Measurements from ENCODE around the gene CDK5.
"Not testable (repeated sequence)": the region's sequence is repeated elsewhere in the genome, so short reads cannot be mapped to it uniquely, and the experiment has no call there.

The CDK5 gene

DNA sequence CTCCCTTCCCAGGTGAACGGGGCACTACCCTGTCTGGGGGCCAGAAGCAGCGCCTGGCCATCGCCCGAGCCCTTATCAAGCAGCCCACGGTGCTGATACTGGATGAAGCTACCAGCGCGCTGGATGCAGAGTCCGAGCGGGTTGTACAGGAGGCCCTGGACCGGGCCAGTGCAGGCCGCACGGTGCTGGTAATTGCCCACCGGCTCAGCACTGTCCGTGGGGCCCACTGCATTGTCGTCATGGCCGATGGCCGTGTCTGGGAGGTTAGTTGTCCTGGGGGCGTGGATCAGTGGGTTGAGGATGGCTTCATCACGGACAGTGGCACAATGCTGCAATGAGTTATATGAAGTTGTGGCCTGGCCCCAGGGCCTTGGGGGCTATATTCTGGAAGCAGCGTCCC, 13.7 kb downstream of the CDK5 start:
- Histone ChIP-seq H3K36me3 (ENCODE audit: control insufficient read depth, insufficient read depth, low read length) (no peaks in the 10 kb centered on the region), H3K4me1 (ENCODE audit: control insufficient read depth, insufficient read depth, low read length) (peaks cover 16% of the 10 kb centered on the region), H3K9ac (ENCODE audit: low read length) (no peak overlapping the region), H3K27me3 (ENCODE audit: control insufficient read depth, insufficient read depth, low read length) (no peaks in the 10 kb centered on the region), H3K9me3 (ENCODE audit: control insufficient read depth, low read length) (no peaks in the 10 kb centered on the region), H3K4me3 (ENCODE audit: low read length) (no peak overlapping the region)

DNA sequence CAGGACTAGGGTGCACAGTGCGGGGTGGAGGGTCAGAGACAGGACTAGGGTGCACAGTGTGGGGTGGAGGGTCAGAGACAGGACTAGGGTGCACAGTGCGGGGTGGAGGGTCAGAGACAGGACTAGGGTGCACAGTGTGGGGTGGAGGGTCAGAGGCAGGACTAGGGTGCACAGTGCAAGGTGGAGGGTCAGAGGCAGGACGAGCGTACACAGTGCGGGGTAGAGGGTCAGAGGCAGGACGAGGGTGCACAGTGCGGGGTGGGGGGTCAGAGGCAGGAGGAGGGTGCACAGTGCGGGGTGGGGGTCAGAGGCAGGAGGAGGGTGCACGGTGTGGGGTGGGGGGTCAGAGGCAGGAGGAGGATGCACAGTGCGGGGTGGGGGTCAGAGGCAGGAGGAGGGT, 14.2 kb downstream of the CDK5 start:
- peaks cover 21% of the 10 kb centered on the region for H3K4me1 ChIP-seq (ENCODE audit: control insufficient read depth, insufficient read depth, low read length)
- H3K9ac ChIP-seq (ENCODE audit: low read length); H3K27me3 ChIP-seq (ENCODE audit: control insufficient read depth, insufficient read depth, low read length); H3K9me3 ChIP-seq (ENCODE audit: control insufficient read depth, low read length); H3K4me3 ChIP-seq (ENCODE audit: low read length); H3K36me3 ChIP-seq (ENCODE audit: control insufficient read depth, insufficient read depth, low read length): not testable (repeated sequence)

DNA sequence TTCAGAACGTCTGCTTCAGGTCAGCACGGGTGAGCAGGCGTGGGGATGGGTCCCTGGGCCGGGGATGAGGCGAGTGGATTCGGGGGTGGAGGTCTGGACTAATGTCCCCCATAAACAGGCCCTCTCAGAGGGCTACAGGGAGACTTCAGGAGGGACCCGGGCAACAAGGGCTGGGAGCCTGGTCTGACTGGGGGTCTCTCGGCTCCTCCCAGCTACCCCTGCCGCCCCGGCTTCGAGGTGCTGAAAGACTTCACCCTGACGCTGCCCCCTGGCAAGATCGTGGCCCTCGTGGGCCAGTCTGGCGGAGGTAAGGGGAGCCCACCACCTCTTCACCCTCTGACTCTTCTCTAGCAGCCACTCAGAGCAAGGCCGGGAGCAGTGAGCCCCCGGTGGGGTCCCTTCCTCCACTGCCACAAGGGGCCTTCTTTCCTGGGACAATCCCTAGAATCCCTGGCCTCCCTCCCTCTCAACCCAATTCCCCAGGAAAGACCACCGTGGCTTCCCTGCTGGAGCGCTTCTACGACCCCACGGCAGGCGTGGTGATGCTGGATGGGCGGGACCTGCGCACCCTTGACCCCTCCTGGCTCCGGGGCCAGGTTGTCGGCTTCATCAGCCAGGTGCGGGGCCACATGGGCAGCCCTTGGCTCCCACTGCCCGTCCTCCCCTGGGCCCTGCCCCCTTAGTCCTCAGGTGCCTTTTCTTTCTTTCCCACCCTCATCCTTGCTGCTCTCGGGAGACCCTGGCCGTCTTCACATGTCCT, 16.9 kb downstream of the CDK5 start:
- Histone ChIP-seq H3K9ac (ENCODE audit: low read length) (no peak overlapping the region), H3K4me3 (ENCODE audit: low read length) (no peak overlapping the region), H3K9me3 (ENCODE audit: control insufficient read depth, low read length) (no peaks in the 10 kb centered on the region), H3K27me3 (ENCODE audit: control insufficient read depth, insufficient read depth, low read length) (no peaks in the 10 kb centered on the region), H3K4me1 (ENCODE audit: control insufficient read depth, insufficient read depth, low read length) (peaks cover 23% of the 10 kb centered on the region), H3K36me3 (ENCODE audit: control insufficient read depth, insufficient read depth, low read length) (no peaks in the 10 kb centered on the region)

DNA sequence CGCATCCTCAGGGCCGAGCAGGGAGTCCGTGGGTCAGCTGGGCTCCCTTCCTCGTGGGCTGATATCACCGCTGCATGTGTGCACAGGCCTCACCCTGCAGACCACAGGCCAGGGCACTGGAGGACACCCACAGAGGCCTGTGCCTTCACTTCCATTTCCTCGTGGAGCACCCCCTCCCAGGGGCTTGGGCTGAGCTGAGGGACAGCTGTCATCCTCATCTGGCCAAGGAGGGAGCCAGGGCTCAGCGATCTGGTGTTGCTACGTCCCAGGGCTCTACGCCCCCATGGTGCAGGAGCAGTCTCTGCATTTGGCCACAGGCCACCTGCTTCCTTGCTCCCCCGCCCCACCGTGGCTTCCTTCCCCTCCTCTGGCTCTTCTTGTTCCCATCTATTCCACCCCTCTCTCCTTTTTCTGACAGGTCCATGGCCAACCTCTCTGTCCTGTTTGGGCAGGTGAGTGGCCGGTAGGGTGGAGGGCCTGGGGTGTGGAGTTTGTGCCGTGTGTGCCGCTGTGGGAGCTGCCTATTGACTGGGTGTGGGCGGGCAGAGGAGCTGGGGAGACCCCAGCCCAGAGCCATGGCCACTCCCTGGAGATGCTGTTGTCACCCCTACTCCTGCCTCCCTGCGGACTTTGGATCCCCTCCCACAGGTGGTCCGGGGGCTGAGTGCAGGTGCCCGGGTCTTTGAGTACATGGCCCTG, 17.7 kb downstream of the CDK5 start:
- H3K9me3 ChIP-seq (ENCODE audit: control insufficient read depth, low read length) = no peaks in the 10 kb centered on the region
- no peaks in the 10 kb centered on the region for H3K27me3 ChIP-seq (ENCODE audit: control insufficient read depth, insufficient read depth, low read length)
- no peak overlapping the region for H3K9ac ChIP-seq (ENCODE audit: low read length)
- H3K4me3 ChIP-seq (ENCODE audit: low read length) = no peak overlapping the region
- no peaks in the 10 kb centered on the region for H3K36me3 ChIP-seq (ENCODE audit: control insufficient read depth, insufficient read depth, low read length)
- H3K4me1 ChIP-seq (ENCODE audit: control insufficient read depth, insufficient read depth, low read length) = peaks cover 23% of the 10 kb centered on the region

DNA sequence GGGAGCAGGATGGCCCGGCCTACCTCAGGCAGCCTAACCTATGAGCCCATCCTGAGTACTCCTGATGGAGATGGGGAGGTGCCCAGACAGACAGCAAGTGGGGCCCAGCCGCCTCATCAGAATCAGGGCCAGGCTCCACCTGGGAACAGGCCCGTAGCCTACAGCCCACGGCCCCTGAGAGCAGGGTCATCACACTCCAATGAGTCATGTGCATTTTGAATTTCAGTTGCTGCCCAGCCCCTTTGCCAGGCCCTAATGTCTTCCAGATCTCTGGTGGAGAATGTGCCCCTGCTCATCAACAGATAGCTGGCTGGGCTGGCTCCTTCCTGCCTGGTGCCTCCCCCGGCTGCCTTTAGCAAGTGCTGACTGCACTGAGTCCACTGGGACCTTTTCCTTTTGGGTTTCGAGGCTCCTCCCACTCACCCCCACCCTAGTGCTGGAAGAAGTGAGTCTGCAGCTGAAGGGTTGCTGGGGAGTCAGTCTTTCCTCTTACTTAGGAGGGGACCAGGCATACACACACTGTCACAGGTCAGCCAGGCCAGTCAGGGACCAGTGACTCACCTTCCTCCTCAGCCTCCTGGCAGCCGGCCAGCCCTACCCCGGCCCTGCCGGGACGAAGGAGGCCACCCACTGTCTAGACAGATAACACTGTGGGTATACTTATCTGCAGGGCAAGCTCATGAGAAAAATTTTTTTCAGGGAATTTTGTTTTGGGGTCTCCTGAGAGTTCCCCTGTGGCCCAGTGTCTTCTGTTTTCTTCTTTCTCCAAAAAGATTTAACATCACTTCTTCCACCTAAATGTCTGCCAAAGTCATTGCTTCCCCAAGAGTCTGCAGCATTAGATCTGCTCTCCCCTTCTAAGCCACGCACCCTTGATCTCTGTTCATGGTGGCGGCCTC, 18.5 kb downstream of the CDK5 start:
- H3K9ac ChIP-seq (ENCODE audit: low read length) = peak overlapping the region; percentile 31
- peaks cover 23% of the 10 kb centered on the region for H3K4me1 ChIP-seq (ENCODE audit: control insufficient read depth, insufficient read depth, low read length)
- H3K36me3 ChIP-seq (ENCODE audit: control insufficient read depth, insufficient read depth, low read length) = no peaks in the 10 kb centered on the region
- H3K9me3 ChIP-seq (ENCODE audit: control insufficient read depth, low read length) = no peaks in the 10 kb centered on the region
- no peak overlapping the region for H3K4me3 ChIP-seq (ENCODE audit: low read length)
- no peaks in the 10 kb centered on the region for H3K27me3 ChIP-seq (ENCODE audit: control insufficient read depth, insufficient read depth, low read length)

DNA sequence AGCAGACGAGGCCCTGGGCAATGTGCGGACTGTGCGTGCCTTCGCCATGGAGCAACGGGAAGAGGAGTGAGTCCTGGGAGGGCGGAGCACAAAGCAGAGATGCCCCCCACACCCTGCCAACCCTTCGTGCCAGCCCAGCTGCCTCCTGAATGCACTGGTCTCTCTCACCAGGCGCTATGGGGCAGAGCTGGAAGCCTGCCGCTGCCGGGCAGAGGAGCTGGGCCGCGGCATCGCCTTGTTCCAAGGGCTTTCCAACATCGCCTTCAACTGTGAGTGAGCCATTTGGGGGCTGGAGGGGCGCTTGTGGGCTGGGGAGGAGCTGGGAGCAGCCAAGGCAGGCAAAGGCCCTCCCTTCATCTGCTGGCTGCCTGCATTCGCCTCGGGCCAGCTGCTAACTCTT, 21.8 kb downstream of the CDK5 start:
- no peak overlapping the region for H3K9ac ChIP-seq (ENCODE audit: low read length)
- H3K4me1 ChIP-seq (ENCODE audit: control insufficient read depth, insufficient read depth, low read length) = peaks cover 23% of the 10 kb centered on the region
- no peaks in the 10 kb centered on the region for H3K9me3 ChIP-seq (ENCODE audit: control insufficient read depth, low read length)
- H3K27me3 ChIP-seq (ENCODE audit: control insufficient read depth, insufficient read depth, low read length) = no peaks in the 10 kb centered on the region
- H3K4me3 ChIP-seq (ENCODE audit: low read length) = no peak overlapping the region
- H3K36me3 ChIP-seq (ENCODE audit: control insufficient read depth, insufficient read depth, low read length) = no peaks in the 10 kb centered on the region

DNA sequence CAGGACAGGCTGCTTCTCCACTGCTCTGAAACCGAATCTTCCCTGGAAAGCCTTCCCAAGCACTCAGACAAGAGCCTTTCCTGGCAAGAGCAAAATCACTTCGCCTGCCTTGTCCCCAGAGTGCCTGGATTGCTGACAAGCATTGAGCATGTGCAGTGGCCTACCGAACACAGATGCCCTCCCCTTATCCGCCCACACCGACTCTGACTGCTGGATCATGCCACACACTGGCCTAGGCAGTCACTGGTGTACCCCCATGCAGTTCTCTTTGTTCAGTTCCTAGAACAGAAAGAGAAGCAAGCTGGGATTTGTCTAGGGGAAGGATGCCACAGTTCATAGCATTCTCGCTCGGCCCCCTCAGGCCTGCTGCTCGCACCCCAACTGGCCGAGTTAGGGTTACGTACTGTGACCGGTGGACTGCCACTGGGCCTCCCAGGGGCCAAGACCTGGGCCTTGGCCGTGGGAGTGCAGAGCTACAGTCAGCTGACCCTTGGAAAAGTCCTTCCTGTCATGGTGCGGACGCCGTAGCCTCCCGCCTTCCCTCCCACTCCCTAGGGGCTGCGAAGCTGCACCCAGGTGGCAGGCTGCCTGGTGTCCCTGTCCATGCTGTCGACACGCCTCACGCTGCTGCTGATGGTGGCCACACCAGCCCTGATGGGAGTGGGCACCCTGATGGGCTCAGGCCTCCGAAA, 22.5 kb downstream of the CDK5 start:
- H3K4me1 ChIP-seq (ENCODE audit: control insufficient read depth, insufficient read depth, low read length) = peaks cover 19% of the 10 kb centered on the region
- no peak overlapping the region for H3K9ac ChIP-seq (ENCODE audit: low read length)
- no peaks in the 10 kb centered on the region for H3K27me3 ChIP-seq (ENCODE audit: control insufficient read depth, insufficient read depth, low read length)
- H3K36me3 ChIP-seq (ENCODE audit: control insufficient read depth, insufficient read depth, low read length) = no peaks in the 10 kb centered on the region
- no peaks in the 10 kb centered on the region for H3K9me3 ChIP-seq (ENCODE audit: control insufficient read depth, low read length)
- no peak overlapping the region for H3K4me3 ChIP-seq (ENCODE audit: low read length)

DNA sequence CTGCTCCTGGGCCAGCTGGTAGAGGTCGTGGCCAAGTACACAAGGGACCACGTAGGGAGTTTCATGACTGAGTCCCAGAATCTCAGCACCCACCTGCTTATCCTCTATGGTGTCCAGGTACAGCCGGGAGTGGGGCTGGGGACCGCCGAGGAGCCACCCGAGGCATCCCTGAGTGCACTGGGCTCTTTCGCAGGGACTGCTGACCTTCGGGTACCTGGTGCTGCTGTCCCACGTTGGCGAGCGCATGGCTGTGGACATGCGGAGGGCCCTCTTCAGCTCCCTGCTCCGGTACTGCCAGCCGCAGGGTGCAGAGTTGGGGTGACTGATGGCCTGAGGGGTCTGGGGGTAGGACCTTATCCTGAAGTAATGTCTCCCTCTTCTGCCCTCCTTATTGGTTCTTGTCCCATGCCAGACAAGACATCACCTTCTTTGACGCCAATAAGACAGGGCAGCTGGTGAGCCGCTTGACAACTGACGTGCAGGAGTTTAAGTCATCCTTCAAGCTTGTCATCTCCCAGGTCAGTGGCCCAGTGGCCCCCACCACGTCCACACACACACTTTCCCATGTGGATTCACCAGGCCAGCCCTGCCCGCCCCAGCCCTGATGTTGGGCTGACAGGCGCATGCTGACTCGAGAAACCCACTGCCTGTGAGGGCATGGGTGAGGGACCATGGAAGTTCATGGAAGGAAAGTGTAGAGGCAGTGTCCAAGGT, 23.2 kb downstream of the CDK5 start:
- no peak overlapping the region for H3K9ac ChIP-seq (ENCODE audit: low read length)
- H3K9me3 ChIP-seq (ENCODE audit: control insufficient read depth, low read length) = no peaks in the 10 kb centered on the region
- no peaks in the 10 kb centered on the region for H3K27me3 ChIP-seq (ENCODE audit: control insufficient read depth, insufficient read depth, low read length)
- H3K4me3 ChIP-seq (ENCODE audit: low read length) = no peak overlapping the region
- H3K4me1 ChIP-seq (ENCODE audit: control insufficient read depth, insufficient read depth, low read length) = peaks cover 12% of the 10 kb centered on the region
- H3K36me3 ChIP-seq (ENCODE audit: control insufficient read depth, insufficient read depth, low read length) = no peaks in the 10 kb centered on the region

DNA sequence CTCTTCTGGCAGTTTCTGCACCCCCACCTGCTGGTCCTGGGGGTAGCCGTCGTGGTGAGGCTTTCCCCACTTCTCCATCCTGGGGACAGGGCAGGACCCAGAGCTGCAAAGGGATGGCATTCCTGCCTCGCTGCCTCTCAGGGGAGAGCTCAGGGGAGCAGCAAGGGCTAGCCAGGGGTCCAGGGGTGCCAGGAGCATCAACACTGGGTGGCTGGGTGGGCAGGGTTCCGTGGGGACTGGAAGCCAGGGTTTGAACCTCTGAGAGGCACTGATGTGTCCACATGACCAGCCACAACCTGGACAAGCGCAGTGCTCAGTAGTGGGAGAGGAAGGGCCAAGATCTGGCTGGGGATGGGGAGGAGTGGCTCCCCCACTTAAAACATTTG, 23.8 kb downstream of the CDK5 start:
- no peaks in the 10 kb centered on the region for H3K9me3 ChIP-seq (ENCODE audit: control insufficient read depth, low read length)
- no peaks in the 10 kb centered on the region for H3K36me3 ChIP-seq (ENCODE audit: control insufficient read depth, insufficient read depth, low read length)
- no peak overlapping the region for H3K9ac ChIP-seq (ENCODE audit: low read length)
- no peak overlapping the region for H3K4me3 ChIP-seq (ENCODE audit: low read length)
- H3K4me1 ChIP-seq (ENCODE audit: control insufficient read depth, insufficient read depth, low read length) = peaks cover 9% of the 10 kb centered on the region
- no peaks in the 10 kb centered on the region for H3K27me3 ChIP-seq (ENCODE audit: control insufficient read depth, insufficient read depth, low read length)

DNA sequence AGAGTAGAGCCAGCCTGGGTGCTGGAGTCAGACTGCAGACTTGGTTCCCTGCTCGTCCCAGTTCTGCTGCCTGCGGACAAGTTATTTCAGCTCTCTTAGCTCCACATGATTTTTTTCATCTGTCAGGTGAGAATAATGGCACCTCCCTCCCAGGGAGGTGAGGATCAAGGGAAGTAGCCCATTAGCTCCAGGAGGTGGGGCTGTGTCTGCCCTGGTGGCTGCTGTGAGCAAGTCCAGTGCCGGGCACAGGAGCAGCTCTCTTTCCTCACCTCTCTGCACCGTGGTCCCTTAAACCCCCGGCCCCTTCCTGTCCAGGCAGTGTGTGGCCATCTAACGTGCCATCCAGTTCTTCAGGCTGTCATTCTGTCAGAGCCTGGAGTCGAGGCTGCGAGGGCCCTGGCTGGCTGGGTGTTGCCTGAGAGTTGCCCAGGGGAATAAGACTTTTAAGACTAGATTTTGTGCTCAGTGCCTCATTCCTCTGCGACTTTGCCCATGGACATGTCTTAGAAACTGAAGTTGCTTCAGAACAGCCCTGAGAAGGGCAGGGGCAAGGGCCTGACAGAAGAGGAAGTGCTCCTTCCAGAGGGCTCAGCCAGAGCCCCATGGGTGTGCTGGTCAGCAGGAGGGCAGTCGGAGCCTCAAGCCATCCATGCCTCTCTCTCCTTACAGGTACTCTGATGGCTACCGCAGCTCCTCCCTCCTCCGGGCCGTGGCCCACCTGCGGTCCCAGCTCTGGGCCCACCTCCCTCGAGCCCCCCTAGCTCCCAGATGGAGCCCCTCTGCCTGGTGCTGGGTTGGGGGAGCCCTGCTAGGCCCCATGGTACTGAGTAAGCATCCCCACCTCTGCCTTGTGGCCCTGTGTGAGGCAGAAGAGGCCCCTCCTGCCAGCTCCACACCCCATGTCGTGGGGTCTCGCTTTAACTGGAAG, 24.5 kb downstream of the CDK5 start:
- H3K27me3 ChIP-seq (ENCODE audit: control insufficient read depth, insufficient read depth, low read length) = no peaks in the 10 kb centered on the region
- H3K4me1 ChIP-seq (ENCODE audit: control insufficient read depth, insufficient read depth, low read length) = peaks cover 3% of the 10 kb centered on the region
- H3K4me3 ChIP-seq (ENCODE audit: low read length) = no peak overlapping the region
- no peaks in the 10 kb centered on the region for H3K36me3 ChIP-seq (ENCODE audit: control insufficient read depth, insufficient read depth, low read length)
- no peaks in the 10 kb centered on the region for H3K9me3 ChIP-seq (ENCODE audit: control insufficient read depth, low read length)
- H3K9ac ChIP-seq (ENCODE audit: low read length) = no peak overlapping the region

Data from mucosa of stomach (tissue), 1 donor.